Brain microvascular endothelial cell (primary cell): ENCODE data around the gene USP54.

Experiments used
- DNase-seq: peaks from one replicate; pipeline ENCODE4 v3.0.0-alpha.2; 2020
- H3K27ac ChIP-seq: fragments of 250-450 bp; sonication (Bioruptor Pico); 2 replicates; pipeline ENCODE4 v1.5.1; 2020; ENCODE audit warnings: mild to moderate bottlenecking, moderate library complexity
- H3K27me3 ChIP-seq: fragments of 250-450 bp; sonication (Bioruptor Pico); replicated peaks from 2 replicates; pipeline ENCODE4 v1.5.1; 2020; ENCODE audit warnings: mild to moderate bottlenecking
- H3K36me3 ChIP-seq: fragments of 250-450 bp; sonication (Bioruptor Pico); replicated peaks from 2 replicates; pipeline ENCODE4 v1.5.1; 2020; ENCODE audit warnings: mild to moderate bottlenecking
- H3K4me3 ChIP-seq: 2 replicates; pipeline ENCODE4 v1.5.1; 2011; ENCODE audit warnings: low read depth, mild to moderate bottlenecking, control low read depth, low read length, moderate library complexity
- CTCF ChIP-seq: IDR thresholded peaks from 2 replicates; pipeline ENCODE4 v1.5.1; 2011; ENCODE audit warnings: low read depth, mild to moderate bottlenecking, moderate library complexity, low read length, control low read depth, inconsistent platforms; ENCODE audit errors: missing control alignments
- in situ Hi-C: cut with HindIII; loops from 2 replicates; pipeline ENCODE4 v1.10.0; 2017; ENCODE audit warnings: low sequenced_read_pairs, low pct_ligation_motif_present

Gene USP54

GRCh38 chr10:73593110-73593509 lies 2.0 kb upstream of the USP54 start:
- no peak for TF ChIP-seq CTCF
- in situ Hi-C loops = no loop called here

DNA sequence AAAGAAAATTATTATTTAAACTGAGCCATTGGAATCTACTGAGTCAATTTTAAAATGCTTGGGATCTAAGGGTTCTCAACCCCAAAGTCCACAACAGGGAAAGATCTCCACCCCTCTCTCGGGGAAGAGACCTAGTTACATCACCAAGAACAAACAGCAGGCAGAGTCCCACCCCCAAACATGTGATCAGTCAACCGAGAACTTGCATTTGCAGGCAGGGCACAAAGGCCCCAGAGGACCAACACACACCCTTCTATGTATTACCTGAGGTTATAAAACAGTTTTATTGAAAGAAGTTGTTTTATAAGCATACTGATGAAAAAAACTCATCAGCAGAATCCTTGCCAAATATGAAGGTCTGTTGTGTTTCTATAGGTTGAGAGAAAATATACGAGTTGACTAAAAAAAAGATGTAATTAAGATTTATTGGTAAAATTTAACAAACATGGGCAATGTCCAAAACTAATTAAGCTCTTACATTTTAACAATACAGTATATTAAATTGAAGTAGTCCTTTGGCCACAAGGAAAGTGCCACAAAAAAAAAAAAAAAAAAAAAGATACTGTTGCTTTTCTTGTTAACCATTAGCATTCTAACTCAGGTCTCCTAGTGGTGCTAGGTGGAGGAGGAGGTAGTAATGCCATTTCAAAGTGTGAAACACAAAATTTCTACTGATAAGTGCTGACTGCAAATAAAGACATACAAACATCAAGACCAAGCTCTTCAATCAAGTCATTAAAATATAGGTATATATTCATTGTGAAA lies 975 bp upstream of the USP54 start:
- Histone ChIP-seq H3K27me3 (no peaks in the 10 kb centered on the region), H3K36me3 (no peaks in the 10 kb centered on the region), H3K4me3 (no peak overlapping the region), H3K27ac (peak overlapping the region; percentile 90)
- peak; percentile 46 for DNase-seq
- TF ChIP-seq CTCF = no peak
- in situ Hi-C loops = no loop called here

More at GRCh38 chr10:73593110-73593509, 2.0 kb upstream of the USP54 start:
- Histone ChIP-seq H3K4me3 (no peak overlapping the region), H3K27ac (no peak overlapping the region), H3K36me3 (no peaks in the 10 kb centered on the region), H3K27me3 (no peaks in the 10 kb centered on the region)
- DNase-seq = no peak

DNA sequence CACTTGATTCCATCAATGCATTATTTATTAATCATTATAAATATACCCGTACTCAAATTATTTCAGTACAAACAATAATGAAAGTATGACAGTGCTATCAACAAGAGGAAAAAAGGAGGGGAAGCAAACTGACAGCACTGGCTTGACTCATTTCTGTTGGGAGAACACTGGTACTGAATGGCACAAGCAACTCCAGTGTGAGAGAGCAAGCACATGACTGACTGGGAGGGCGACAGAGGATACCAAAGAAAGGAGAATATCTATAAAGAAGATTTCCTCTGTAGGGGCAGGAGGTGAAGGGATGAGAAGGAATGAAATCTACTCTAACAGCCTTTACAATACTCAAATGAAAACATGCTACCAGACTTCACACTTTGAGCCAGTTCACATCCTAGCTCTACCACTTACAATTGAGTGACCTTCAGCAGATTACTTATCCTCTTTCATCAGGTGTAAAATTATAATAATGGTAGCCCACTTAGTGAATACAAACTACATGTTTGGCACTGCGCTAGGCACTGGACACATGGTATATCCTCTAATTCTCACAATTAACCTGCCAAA lies 1.5 kb downstream of the USP54 start:
- H3K4me3 ChIP-seq = no peak overlapping the region
- H3K27me3 ChIP-seq = no peaks in the 10 kb centered on the region
- H3K27ac ChIP-seq = peak overlapping the region; percentile 90
- TF ChIP-seq CTCF = no peak
- no peaks in the 10 kb centered on the region for H3K36me3 ChIP-seq
- DNase-seq = peak; percentile 81
- in situ Hi-C loops = no loop called here

- no peak overlapping the region for H3K4me3 ChIP-seq
- peak overlapping the region; percentile 90 for H3K27ac ChIP-seq
- no peak for TF ChIP-seq CTCF
- in situ Hi-C loops = no loop called here
- no peaks in the 10 kb centered on the region for H3K27me3 ChIP-seq
- no peak for DNase-seq
- H3K36me3 ChIP-seq = no peaks in the 10 kb centered on the region
These were observed 2.5 kb downstream of the USP54 start for GRCh38 chr10:73588656-73589055.

DNA sequence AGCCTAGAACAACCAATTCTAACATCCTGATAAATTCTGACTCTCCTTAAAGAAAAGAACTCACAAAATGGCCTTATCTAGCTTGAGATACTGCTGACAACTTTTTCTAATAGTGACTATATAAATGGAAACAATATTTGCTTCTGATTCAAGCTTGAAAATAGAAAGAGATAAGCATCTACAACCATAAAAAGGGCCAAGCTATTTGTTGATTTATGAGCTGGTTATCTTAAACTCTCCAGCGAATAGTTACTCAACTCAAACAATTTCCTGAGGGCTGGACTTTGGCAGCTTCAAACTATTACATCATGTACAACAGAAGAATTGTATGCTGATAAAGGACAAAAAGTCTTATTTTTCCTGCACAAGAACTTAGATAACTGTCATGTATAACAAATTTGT lies 4.6 kb downstream of the USP54 start:
- DNase-seq = peak; percentile 73
- no peak for TF ChIP-seq CTCF
- Histone ChIP-seq H3K27ac (peak overlapping the region; percentile 61), H3K4me3 (no peak overlapping the region), H3K36me3 (no peaks in the 10 kb centered on the region), H3K27me3 (no peaks in the 10 kb centered on the region)
- in situ Hi-C loops = no loop called here
